GM12878 (cell line): ENCODE results near the gene ZMAT3. TPM values are rescaled to one million over a fixed set of nuclear protein-coding genes. Genes with fewer than 3 reads are reported as not detected.

ENCODE experiments used
- ELK1 ChIP-seq: IDR thresholded peaks from 2 replicates; pipeline ENCODE4 v1.6.1; 2012; ENCODE audit warnings: low read depth, low read length, improper control_type of control experiment
- EZH2 ChIP-seq: IDR thresholded peaks from 2 replicates; pipeline ENCODE4 v1.6.1; 2012; ENCODE audit warnings: low read depth, mild to moderate bottlenecking, control low read depth, inconsistent platforms, low read length, borderline replicate concordance; ENCODE audit not compliant: control insufficient read depth
- IKZF1 ChIP-seq: fragments of 450-650 bp; conservative IDR thresholded peaks from 2 replicates; pipeline ENCODE4 v1.6.1; 2017; ENCODE audit warnings: antibody characterized with exemption, mild to moderate bottlenecking
- MAX ChIP-seq: IDR thresholded peaks from 2 replicates; pipeline ENCODE4 v1.6.1; 2012; ENCODE audit warnings: low read depth, low read length, improper control_type of control experiment
- NR2F1 ChIP-seq: fragments of 450-650 bp; conservative IDR thresholded peaks from 2 replicates; pipeline ENCODE4 v1.6.1; 2017; ENCODE audit warnings: mild to moderate bottlenecking
- SIX5 ChIP-seq: IDR thresholded peaks from 2 replicates; pipeline ENCODE4 v1.6.1; 2011; ENCODE audit warnings: mild to moderate bottlenecking, low read depth, low read length, moderate library complexity; ENCODE audit not compliant: severe bottlenecking
- SMAD5 ChIP-seq: IDR thresholded peaks from 2 replicates; pipeline ENCODE4 v1.6.1; 2016; ENCODE audit warnings: antibody characterized with exemption, low read depth
- TCF12 ChIP-seq: IDR thresholded peaks from 2 replicates; pipeline ENCODE4 v1.6.1; 2011; ENCODE audit warnings: low read depth, mild to moderate bottlenecking, low read length
- WRNIP1 ChIP-seq: IDR thresholded peaks from 2 replicates; pipeline ENCODE4 v1.6.1; 2011; ENCODE audit warnings: low read depth, low read length, improper control_type of control experiment, borderline replicate concordance
- polyA plus RNA-seq, 11 experiments: library from polyadenylated mRNA; depleted of rRNA in 4 of 11; unstranded in 6 of 11; stranded (reverse) in 5 of 11; fragments of >200 nt; fragmentation: Nextera tagmentation in 4 of 11; fragmentation: Illumina TruSeq in 1 of 11; extraction: Ambion mirVana in 4 of 11; extraction: Trizol in 1 of 11; gene quantifications; 1 replicate in 1 of 11; 2 replicates in 10 of 11; pipeline versions ENCODE4 v1.2.1 to v1.2.3, GENCODE V29; 2011 to 2016; ENCODE audit warnings: inconsistent platforms in 2 of 11, missing spikeins in 2 of 11, low read depth in 1 of 11
- total RNA-seq, 4 experiments: library from RNA; depleted of rRNA in 3 of 4; stranded (reverse); fragments of >200 nt in 3 of 4; fragmentation: Illumina TruSeq in 1 of 4; extraction: Trizol in 1 of 4; gene quantifications; 2 replicates each; pipeline versions ENCODE4 v1.2.1 to v1.2.3, GENCODE V29; 2013 to 2021
- TF ChIP-seq, protein P1 (sequence below): IDR thresholded peaks from 2 replicates; pipeline ENCODE4 v1.6.1; 2012; ENCODE audit warnings: mild to moderate bottlenecking, low read depth, low read length

ZMAT3 gene
- total and polyA plus RNA-seq, 10 of the 15 experiments (the other 5 are each of a cell fraction or from before 2014, with no cell fraction given), result 6.2 to 55.9 (median 25.8) TPM

GRCh38 chr3:179071323-179072099 is at the start of gene ZMAT3 (continued):
- TF ChIP-seq, protein P1, sequence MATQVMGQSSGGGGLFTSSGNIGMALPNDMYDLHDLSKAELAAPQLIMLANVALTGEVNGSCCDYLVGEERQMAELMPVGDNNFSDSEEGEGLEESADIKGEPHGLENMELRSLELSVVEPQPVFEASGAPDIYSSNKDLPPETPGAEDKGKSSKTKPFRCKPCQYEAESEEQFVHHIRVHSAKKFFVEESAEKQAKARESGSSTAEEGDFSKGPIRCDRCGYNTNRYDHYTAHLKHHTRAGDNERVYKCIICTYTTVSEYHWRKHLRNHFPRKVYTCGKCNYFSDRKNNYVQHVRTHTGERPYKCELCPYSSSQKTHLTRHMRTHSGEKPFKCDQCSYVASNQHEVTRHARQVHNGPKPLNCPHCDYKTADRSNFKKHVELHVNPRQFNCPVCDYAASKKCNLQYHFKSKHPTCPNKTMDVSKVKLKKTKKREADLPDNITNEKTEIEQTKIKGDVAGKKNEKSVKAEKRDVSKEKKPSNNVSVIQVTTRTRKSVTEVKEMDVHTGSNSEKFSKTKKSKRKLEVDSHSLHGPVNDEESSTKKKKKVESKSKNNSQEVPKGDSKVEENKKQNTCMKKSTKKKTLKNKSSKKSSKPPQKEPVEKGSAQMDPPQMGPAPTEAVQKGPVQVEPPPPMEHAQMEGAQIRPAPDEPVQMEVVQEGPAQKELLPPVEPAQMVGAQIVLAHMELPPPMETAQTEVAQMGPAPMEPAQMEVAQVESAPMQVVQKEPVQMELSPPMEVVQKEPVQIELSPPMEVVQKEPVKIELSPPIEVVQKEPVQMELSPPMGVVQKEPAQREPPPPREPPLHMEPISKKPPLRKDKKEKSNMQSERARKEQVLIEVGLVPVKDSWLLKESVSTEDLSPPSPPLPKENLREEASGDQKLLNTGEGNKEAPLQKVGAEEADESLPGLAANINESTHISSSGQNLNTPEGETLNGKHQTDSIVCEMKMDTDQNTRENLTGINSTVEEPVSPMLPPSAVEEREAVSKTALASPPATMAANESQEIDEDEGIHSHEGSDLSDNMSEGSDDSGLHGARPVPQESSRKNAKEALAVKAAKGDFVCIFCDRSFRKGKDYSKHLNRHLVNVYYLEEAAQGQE, result no peak
- TF ChIP-seq WRNIP1 (no peak), MAX (peak; percentile 88), ELK1 (peak; percentile 69), TCF12 (peak; percentile 93), SIX5 (no peak), EZH2 (no peak), IKZF1 (peak; percentile 96), NR2F1 (peak; percentile 48; the same call in 1 of the 2 replicates), SMAD5 (peak; percentile 66; the same call in 1 of the 2 replicates)
